OCI-LY7 (cell line): ENCODE data around the gene CRTAC1. TPM values are rescaled to one million over a fixed set of nuclear protein-coding genes. Genes with fewer than 3 reads are reported as not detected.

ENCODE experiments used
- BruUV-seq: library from RNA; stranded (reverse); fragments of 400-500 nt; replicated peaks from 2 replicates; lab custom pipeline; 2021; lab: Mats Ljungman, UMichigan
- CTCF ChIA-PET: fragments of 300-600 bp; sonication (Branson Sonifier 250); formaldehyde crosslinking; loops from one replicate; lab custom pipeline; 2022; ENCODE audit warnings: antibody characterized with exemption; ENCODE audit not compliant: unreplicated experiment; lab: Charles Lee
- POLR2A ChIA-PET: fragments of 300-600 bp; sonication (Branson Sonifier 250); formaldehyde crosslinking; loops from one replicate; lab custom pipeline; 2022; ENCODE audit warnings: antibody characterized with exemption; lab: Charles Lee
- DNase-seq: peaks from one replicate; pipeline ENCODE4 v3.0.0-alpha.2; 2015; ENCODE audit warnings: low spot score
- H2AFZ ChIP-seq: fragments of 200-600 bp; sonication (generic), shearing (Covaris generic); 2 replicates; pipeline ENCODE4 v1.6.1; 2014; ENCODE audit warnings: mild to moderate bottlenecking, antibody characterized with exemption, low read length, moderate library complexity
- H3K27ac ChIP-seq: fragments of 200-600 bp; sonication (generic); 2 replicates; pipeline ENCODE4 v1.5.1; 2014; ENCODE audit warnings: mixed run types, low read depth, mild to moderate bottlenecking, moderate library complexity, low read length, inconsistent platforms; ENCODE audit not compliant: poor library complexity, severe bottlenecking
- H3K36me3 ChIP-seq: fragments of 200-600 bp; sonication (generic); 2 replicates; pipeline ENCODE4 v1.6.1; 2014; ENCODE audit warnings: mild to moderate bottlenecking, antibody characterized with exemption, low read length, moderate library complexity, mixed read lengths; ENCODE audit not compliant: insufficient read depth
- H3K4me1 ChIP-seq: fragments of 200-600 bp; sonication (generic); 2 replicates; pipeline ENCODE4 v1.5.1; 2014; ENCODE audit warnings: mild to moderate bottlenecking, low read length; ENCODE audit not compliant: insufficient read depth, poor library complexity, severe bottlenecking
- H3K4me2 ChIP-seq: fragments of 200-600 bp; sonication (generic); 2 replicates; pipeline ENCODE4 v1.6.1; 2014; ENCODE audit warnings: mild to moderate bottlenecking, low read length
- H3K4me3 ChIP-seq: fragments of 200-600 bp; sonication (generic); 2 replicates; pipeline ENCODE4 v1.5.1; 2014; ENCODE audit warnings: mild to moderate bottlenecking, low read depth, low read length; ENCODE audit not compliant: poor library complexity, severe bottlenecking
- H3K79me2 ChIP-seq: fragments of 200-600 bp; sonication (generic); 2 replicates; pipeline ENCODE4 v1.6.1; 2016; ENCODE audit warnings: low read depth, mild to moderate bottlenecking, low read length, moderate library complexity, mixed read lengths; ENCODE audit not compliant: insufficient read depth
- H3K9me2 ChIP-seq: fragments of 200-600 bp; sonication (generic); 2 replicates; pipeline ENCODE4 v1.6.1; 2016; ENCODE audit warnings: mild to moderate bottlenecking, low read length, mixed read lengths; ENCODE audit not compliant: insufficient read depth
- H3K9me3 ChIP-seq: fragments of 200-600 bp; sonication (generic); 2 replicates; pipeline ENCODE4 v1.6.1; 2014; ENCODE audit warnings: mild to moderate bottlenecking, mixed run types, low read length, mixed read lengths
- H4K20me1 ChIP-seq: fragments of 200-600 bp; sonication (generic); 2 replicates; pipeline ENCODE4 v1.6.1; 2014; ENCODE audit warnings: mild to moderate bottlenecking, antibody characterized with exemption, low read length, moderate library complexity, mixed read lengths; ENCODE audit not compliant: insufficient read depth
- EZH2phosphoT487 ChIP-seq: fragments of 200-600 bp; sonication (generic); IDR thresholded peaks from 2 replicates; pipeline ENCODE4 v1.6.1; 2018; ENCODE audit warnings: low read depth, borderline replicate concordance, mild to moderate bottlenecking, mixed run types, antibody characterized with exemption, low read length, moderate library complexity, mixed read lengths
- intact Hi-C: fragments of 100-400 bp; cut with micrococcal nuclease; formaldehyde crosslinking; loops from one replicate; pipeline ENCODE4 v1.10.0; 2022; ENCODE audit not compliant: unreplicated experiment
- total RNA-seq, 2 experiments: library from RNA; depleted of rRNA in 1 of 2; stranded (reverse); fragments of >200 nt in 1 of 2; shearing (Covaris generic) in 1 of 2; gene quantifications; 2 replicates each; pipeline ENCODE4 v1.2.3, GENCODE V29; 2014 to 2022
- TF ChIP-seq, protein P1 (sequence below): fragments of 200-600 bp; sonication (generic); conservative IDR thresholded peaks from 2 replicates; pipeline ENCODE4 v1.5.1; 2014; ENCODE audit warnings: mild to moderate bottlenecking, antibody characterized with exemption, low read length, moderate library complexity, mixed read lengths

The CRTAC1 gene
- total RNA-seq, 2 experiments from 2014 or later: not detected

DNA sequence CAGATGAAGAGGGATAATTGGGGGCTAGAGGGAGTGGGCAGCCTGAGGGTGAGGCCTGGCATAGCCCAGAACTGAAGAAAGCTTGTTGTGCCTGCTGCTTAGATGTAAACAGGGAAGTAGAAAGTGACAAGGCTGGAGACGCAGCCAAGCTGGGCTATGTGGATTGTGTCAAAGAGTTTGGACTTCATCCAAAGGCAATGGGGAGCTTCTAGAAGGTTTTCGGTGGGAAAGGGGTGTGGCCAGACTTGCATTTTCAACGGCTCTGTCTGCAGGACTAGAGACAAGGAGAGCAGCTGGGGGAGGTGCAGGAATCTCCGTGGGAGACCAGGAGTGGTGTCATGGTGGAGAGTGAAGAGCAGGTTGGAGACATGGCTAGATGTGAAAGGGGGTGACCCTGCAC lies 132.0 kb downstream of the CRTAC1 start:
- Histone ChIP-seq H3K4me3 (no peak overlapping the region), H3K4me1 (no peaks in the 10 kb centered on the region), H3K9me3 (no peaks in the 10 kb centered on the region), H3K36me3 (no peaks in the 10 kb centered on the region), H3K4me2 (no peak overlapping the region), H2AFZ (no peak overlapping the region), H3K79me2 (no peaks in the 10 kb centered on the region), H3K27ac (no peak overlapping the region), H3K9me2 (no peaks in the 10 kb centered on the region), H4K20me1 (no peaks in the 10 kb centered on the region)
- intact Hi-C loops: no loop called here
- no peak for DNase-seq
- ChIA-PET POLR2A (no interaction called here), CTCF (no interaction called here)
- no peak for TF ChIP-seq EZH2phosphoT487
- TF ChIP-seq, protein P1, sequence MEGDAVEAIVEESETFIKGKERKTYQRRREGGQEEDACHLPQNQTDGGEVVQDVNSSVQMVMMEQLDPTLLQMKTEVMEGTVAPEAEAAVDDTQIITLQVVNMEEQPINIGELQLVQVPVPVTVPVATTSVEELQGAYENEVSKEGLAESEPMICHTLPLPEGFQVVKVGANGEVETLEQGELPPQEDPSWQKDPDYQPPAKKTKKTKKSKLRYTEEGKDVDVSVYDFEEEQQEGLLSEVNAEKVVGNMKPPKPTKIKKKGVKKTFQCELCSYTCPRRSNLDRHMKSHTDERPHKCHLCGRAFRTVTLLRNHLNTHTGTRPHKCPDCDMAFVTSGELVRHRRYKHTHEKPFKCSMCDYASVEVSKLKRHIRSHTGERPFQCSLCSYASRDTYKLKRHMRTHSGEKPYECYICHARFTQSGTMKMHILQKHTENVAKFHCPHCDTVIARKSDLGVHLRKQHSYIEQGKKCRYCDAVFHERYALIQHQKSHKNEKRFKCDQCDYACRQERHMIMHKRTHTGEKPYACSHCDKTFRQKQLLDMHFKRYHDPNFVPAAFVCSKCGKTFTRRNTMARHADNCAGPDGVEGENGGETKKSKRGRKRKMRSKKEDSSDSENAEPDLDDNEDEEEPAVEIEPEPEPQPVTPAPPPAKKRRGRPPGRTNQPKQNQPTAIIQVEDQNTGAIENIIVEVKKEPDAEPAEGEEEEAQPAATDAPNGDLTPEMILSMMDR: no peak
- no TSS peak for BruUV-seq

DNA sequence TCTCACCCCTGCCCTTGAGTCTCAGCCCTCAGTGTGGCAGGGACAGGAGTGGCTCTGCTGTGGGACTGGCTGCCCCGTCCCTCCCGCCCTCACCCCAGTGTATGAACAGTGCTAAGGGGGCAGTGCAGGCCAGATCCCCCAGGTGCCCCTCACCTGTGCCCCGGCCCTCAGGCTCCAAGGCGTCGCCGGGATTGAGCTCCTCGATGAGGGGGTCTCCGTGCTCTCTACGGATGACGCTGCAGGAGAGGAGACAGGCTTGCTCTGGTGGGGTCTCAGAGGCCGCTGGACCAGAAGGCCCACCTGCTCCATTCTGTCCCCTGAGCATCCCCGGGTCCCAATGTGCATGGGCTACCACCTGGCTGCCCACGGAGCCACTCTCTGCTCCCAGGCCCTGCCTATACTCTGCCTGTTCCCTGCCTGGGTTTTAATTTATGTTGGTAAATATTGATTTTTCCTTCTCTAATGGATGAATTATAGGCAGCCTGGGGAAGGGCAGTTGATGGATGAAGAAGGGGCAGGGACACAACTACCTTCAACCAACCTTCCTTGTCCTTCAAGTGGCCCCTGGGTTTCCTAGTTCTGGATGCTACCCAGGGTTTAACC lies 133.6 kb downstream of the CRTAC1 start:
- H3K79me2 ChIP-seq: no peaks in the 10 kb centered on the region
- H3K9me2 ChIP-seq: no peaks in the 10 kb centered on the region
- intact Hi-C loops: no loop called here
- no peaks in the 10 kb centered on the region for H3K9me3 ChIP-seq
- H2AFZ ChIP-seq: no peak overlapping the region
- H3K4me3 ChIP-seq: no peak overlapping the region
- no peak for DNase-seq
- no peaks in the 10 kb centered on the region for H3K36me3 ChIP-seq
- BruUV-seq: no TSS peak
- TF ChIP-seq EZH2phosphoT487: no peak
- TF ChIP-seq, protein P1: no peak
- POLR2A ChIA-PET: no interaction called here
- H3K27ac ChIP-seq: no peak overlapping the region
- H3K4me2 ChIP-seq: no peak overlapping the region
- H3K4me1 ChIP-seq: no peaks in the 10 kb centered on the region
- no peaks in the 10 kb centered on the region for H4K20me1 ChIP-seq
- CTCF ChIA-PET: no interaction called here

DNA sequence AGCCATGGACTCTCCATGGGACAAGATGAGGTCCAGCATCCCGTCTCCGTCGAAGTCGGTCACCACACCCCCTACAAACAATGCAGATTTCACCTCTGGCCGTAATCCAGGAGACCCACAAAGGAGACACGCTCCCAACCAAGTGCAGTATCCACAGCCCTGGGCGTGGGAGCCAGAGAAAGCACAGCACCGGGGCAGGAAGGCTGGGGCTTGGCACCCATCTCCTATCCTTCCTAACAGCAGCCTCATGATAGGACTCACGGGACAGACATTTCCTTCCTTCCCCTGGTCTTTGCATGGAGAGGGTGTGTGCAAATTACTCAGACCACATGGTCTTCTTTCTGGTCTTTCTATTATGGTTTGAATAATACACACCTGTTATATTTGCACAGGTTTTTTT lies 134.5 kb downstream of the CRTAC1 start:
- ChIA-PET CTCF (no interaction called here), POLR2A (no interaction called here)
- intact Hi-C loops: no loop called here
- H3K4me3 ChIP-seq: no peak overlapping the region
- no peak overlapping the region for H3K27ac ChIP-seq
- H3K9me3 ChIP-seq: no peaks in the 10 kb centered on the region
- BruUV-seq: no TSS peak
- no peaks in the 10 kb centered on the region for H3K4me1 ChIP-seq
- no peak overlapping the region for H3K4me2 ChIP-seq
- TF ChIP-seq, protein P1: no peak
- no peak for TF ChIP-seq EZH2phosphoT487
- no peaks in the 10 kb centered on the region for H3K36me3 ChIP-seq
- H3K79me2 ChIP-seq: no peaks in the 10 kb centered on the region
- no peak overlapping the region for H2AFZ ChIP-seq
- no peak for DNase-seq
- no peaks in the 10 kb centered on the region for H4K20me1 ChIP-seq
- no peaks in the 10 kb centered on the region for H3K9me2 ChIP-seq
